HG03558 (cell line): ENCODE measurements around the gene SNX24.

Experiments used
- ATAC-seq: cut with Tn5 transposase; IDR thresholded peaks from one replicate; pipeline ENCODE4 v1.9.1; 2021; ENCODE audit warnings: moderate number of reproducible peaks; ENCODE audit not compliant: unreplicated experiment; ENCODE audit errors: extremely low read depth

The SNX24 gene

GRCh38 chr5:122915717-122916461 lies 70.5 kb downstream of the SNX24 start:
- peak; percentile 93 for ATAC-seq

- no peak for ATAC-seq
Measured at GRCh38 chr5:122916490-122916889, 71.1 kb downstream of the SNX24 start.

- no peak for ATAC-seq
Measured at GRCh38 chr5:122919969-122920368, 74.6 kb downstream of the SNX24 start.

- no peak for ATAC-seq
Measured at GRCh38 chr5:122921826-122922225, 76.4 kb downstream of the SNX24 start.

GRCh38 chr5:122924203-122924602 lies 78.8 kb downstream of the SNX24 start:
- no peak for ATAC-seq

GRCh38 chr5:122924719-122925395 lies 79.4 kb downstream of the SNX24 start:
- no peak for ATAC-seq

GRCh38 chr5:122929001-122929400 lies 83.6 kb downstream of the SNX24 start:
- ATAC-seq, result no peak

GRCh38 chr5:122929980-122930379 lies 84.6 kb downstream of the SNX24 start:
- no peak for ATAC-seq

- ATAC-seq, result no peak
Measured at GRCh38 chr5:122933956-122934355, 88.5 kb downstream of the SNX24 start.

GRCh38 chr5:122936088-122936487 lies 90.7 kb downstream of the SNX24 start:
- ATAC-seq, result no peak

- ATAC-seq, result no peak
Measured at GRCh38 chr5:122937914-122938313, 92.5 kb downstream of the SNX24 start.

- ATAC-seq, result no peak
Measured at GRCh38 chr5:122940890-122941289, 95.5 kb downstream of the SNX24 start.

GRCh38 chr5:122941737-122942136 lies 96.3 kb downstream of the SNX24 start:
- no peak for ATAC-seq

GRCh38 chr5:122942164-122942914 lies 96.9 kb downstream of the SNX24 start:
- no peak for ATAC-seq

GRCh38 chr5:122943050-122943698 lies 97.8 kb downstream of the SNX24 start:
- no peak for ATAC-seq

GRCh38 chr5:122944051-122944450 lies 98.6 kb downstream of the SNX24 start:
- ATAC-seq, result no peak

- no peak for ATAC-seq
Measured at GRCh38 chr5:122947372-122947771, 102.0 kb downstream of the SNX24 start.

GRCh38 chr5:122947772-122948171 lies 102.4 kb downstream of the SNX24 start:
- ATAC-seq, result no peak

GRCh38 chr5:122948319-122948718 lies 102.9 kb downstream of the SNX24 start:
- ATAC-seq, result no peak

- no peak for ATAC-seq
Measured at GRCh38 chr5:122951658-122952057, 106.2 kb downstream of the SNX24 start.

GRCh38 chr5:122954719-122955118 lies 109.3 kb downstream of the SNX24 start:
- no peak for ATAC-seq
